Inferior parietal cortex (tissue), 1 donor: ENCODE data around the gene KIR2DL1.
"Not testable (repeated sequence)": the region's sequence is repeated elsewhere in the genome, so short reads cannot be mapped to it uniquely, and the experiment has no call there.

Experiments
- DNase-seq: peaks from one replicate; pipeline ENCODE4 v3.0.0-alpha.2; 2016; ENCODE audit errors: extremely low spot score

KIR2DL1 gene

GRCh38 chr19:54769646-54770045, at the start of gene KIR2DL1:
Gene KIR2DL1 (plus strand): TSS chr19:54769793. CDS start chr19:54769851, 58 bp downstream.
- not testable (repeated sequence) for DNase-seq

GRCh38 chr19:54724142-54724541, 45.5 kb upstream of the KIR2DL1 start, which contains the start of gene KIR3DL3:
Gene KIR3DL3 (plus strand): TSS chr19:54724442. CDS start chr19:54724497, 55 bp downstream.
- no peak for DNase-seq

- DNase-seq, result no peak
These were observed 44.9 kb upstream of the KIR2DL1 start for GRCh38 chr19:54724644-54725043.

GRCh38 chr19:54725321-54725720, 44.3 kb upstream of the KIR2DL1 start:
- DNase-seq, result no peak

GRCh38 chr19:54727562-54727961, 42.0 kb upstream of the KIR2DL1 start:
- DNase-seq, result no peak

- DNase-seq, result no peak
These were observed 41.4 kb upstream of the KIR2DL1 start for GRCh38 chr19:54728167-54728566.

GRCh38 chr19:54729416-54730188, 40.0 kb upstream of the KIR2DL1 start:
- DNase-seq, result no peak

GRCh38 chr19:54731191-54731590, 38.4 kb upstream of the KIR2DL1 start:
- no peak for DNase-seq

GRCh38 chr19:54738306-54738705, 31.3 kb upstream of the KIR2DL1 start, which contains the start of gene KIR2DL3:
Gene KIR2DL3 (plus strand): TSS chr19:54738513. CDS start chr19:54738546, 33 bp downstream.
- not testable (repeated sequence) for DNase-seq

- no peak for DNase-seq
These were observed 30.9 kb upstream of the KIR2DL1 start for GRCh38 chr19:54738715-54739114.

GRCh38 chr19:54739587-54740497, 29.8 kb upstream of the KIR2DL1 start:
- no peak for DNase-seq

- DNase-seq, result not testable (repeated sequence)
These were observed 27.6 kb upstream of the KIR2DL1 start for GRCh38 chr19:54741950-54742349.

GRCh38 chr19:54744080-54744479, 25.5 kb upstream of the KIR2DL1 start:
- DNase-seq, result not testable (repeated sequence)

- DNase-seq, result not testable (repeated sequence)
These were observed 21.8 kb upstream of the KIR2DL1 start for GRCh38 chr19:54747614-54748322.

GRCh38 chr19:54750276-54750675, 19.3 kb upstream of the KIR2DL1 start:
- DNase-seq, result not testable (repeated sequence)

- DNase-seq, result not testable (repeated sequence)
These were observed 13.1 kb upstream of the KIR2DL1 start for GRCh38 chr19:54756204-54757110.

- DNase-seq, result not testable (repeated sequence)
These were observed 11.0 kb upstream of the KIR2DL1 start for GRCh38 chr19:54758577-54758976.

GRCh38 chr19:54764219-54764618, 5.4 kb upstream of the KIR2DL1 start:
- not testable (repeated sequence) for DNase-seq

GRCh38 chr19:54766464-54766863, 3.1 kb upstream of the KIR2DL1 start:
- DNase-seq, result not testable (repeated sequence)

GRCh38 chr19:54770511-54770910, 918 bp downstream of the KIR2DL1 start:
- not testable (repeated sequence) for DNase-seq
